Smooth muscle cell (in vitro differentiated cells): ENCODE data around the gene RNASET2. TPM values are rescaled to one million over a fixed set of nuclear protein-coding genes. Genes with fewer than 3 reads are reported as not detected.

ENCODE experiments used
- DNase-seq: peaks from one replicate; lab custom pipeline; 2025; ENCODE audit not compliant: unreplicated experiment; lab: John Stamatoyannopoulos, UW
- H2AFZ ChIP-seq: fragments of 200-600 bp; sonication (generic); 2 replicates; pipeline ENCODE4 v1.6.0; 2016; ENCODE audit warnings: antibody characterized with exemption, low read depth, mild to moderate bottlenecking
- H3F3A ChIP-seq: fragments of 200-600 bp; sonication (generic); 2 replicates; pipeline ENCODE4 v1.6.0; 2017; ENCODE audit warnings: antibody characterized with exemption, low read depth
- H3K27ac ChIP-seq: fragments of 200-600 bp; sonication (generic); 2 replicates; pipeline ENCODE4 v1.5.1; 2016; ENCODE audit warnings: low read depth, mild to moderate bottlenecking
- H3K27me3 ChIP-seq: fragments of 200-600 bp; sonication (generic); 2 replicates; pipeline ENCODE4 v1.6.1; 2016; ENCODE audit warnings: low read depth, mild to moderate bottlenecking
- H3K36me3 ChIP-seq: fragments of 200-600 bp; sonication (generic); 2 replicates; pipeline ENCODE4 v1.5.1; 2016; ENCODE audit warnings: low read depth
- H3K4me1 ChIP-seq: fragments of 200-600 bp; sonication (generic); 2 replicates; pipeline ENCODE4 v1.5.1; 2016; ENCODE audit warnings: low read depth
- H3K4me2 ChIP-seq: fragments of 200-600 bp; sonication (generic); 2 replicates; pipeline ENCODE4 v1.6.0; 2016; ENCODE audit warnings: mild to moderate bottlenecking
- H3K4me3 ChIP-seq: fragments of 200-600 bp; sonication (generic); 2 replicates; pipeline ENCODE4 v1.5.1; 2016; ENCODE audit warnings: mild to moderate bottlenecking
- H3K79me2 ChIP-seq: fragments of 200-600 bp; sonication (generic); 2 replicates; pipeline ENCODE4 v1.6.0; 2016; ENCODE audit warnings: low read depth, mild to moderate bottlenecking
- H3K9ac ChIP-seq: fragments of 200-600 bp; sonication (generic); 2 replicates; pipeline ENCODE4 v1.6.0; 2016; ENCODE audit warnings: low read depth
- H3K9me3 ChIP-seq: fragments of 200-600 bp; sonication (generic); replicated peaks from 2 replicates; pipeline ENCODE4 v1.5.1; 2016; ENCODE audit warnings: low read depth
- H4K20me1 ChIP-seq: fragments of 200-600 bp; sonication (generic); 2 replicates; pipeline ENCODE4 v1.6.0; 2016; ENCODE audit warnings: low read depth
- WGBS: methylation state at CpG from one replicate; pipeline ENCODE4 v1.1.7; 2016; ENCODE audit warnings: low lambda C conversion rate; 5-methylcytosine and 5-hydroxymethylcytosine counted together
- microRNA-seq: library from miRNA; unstranded; fragments of <30 nt; microRNA quantifications from one replicate; pipeline ENCODE4, GENCODE V29; 2016; ENCODE audit warnings: borderline number of aligned reads
- polyA plus RNA-seq: library from polyadenylated mRNA; unstranded; fragments of >200 nt; fragmentation: Nextera tagmentation; extraction: Ambion mirVana; gene quantifications from 2 replicates; pipeline ENCODE4 v1.2.1, GENCODE V29; 2016
- small RNA-seq: library from RNA; depleted of rRNA; stranded (forward); fragments of <200 nt; gene quantifications from one replicate; pipeline ENCODE3, GENCODE V24; 2014
- total RNA-seq: library from RNA; depleted of rRNA; stranded (reverse); fragments of >200 nt; gene quantifications from 2 replicates; pipeline ENCODE4 v1.2.3, GENCODE V29; 2014
- TF ChIP-seq, protein P1 (sequence below): fragments of 200-600 bp; sonication (generic); IDR thresholded peaks from 2 replicates; pipeline ENCODE4 v1.5.1; 2017; ENCODE audit warnings: borderline replicate concordance, mild to moderate bottlenecking, antibody characterized with exemption; ENCODE audit not compliant: insufficient read depth, poor library complexity, severe bottlenecking

Gene RNASET2
- total and polyA plus RNA-seq, 2 experiments from 2014 or later, result 20.6 to 29.3 TPM

- peaks cover 5% of the 10 kb centered on the region for H3K27me3 ChIP-seq
- H3K9ac ChIP-seq, result no peak overlapping the region
- H2AFZ ChIP-seq, result no peak overlapping the region
- H3K4me3 ChIP-seq, result no peak overlapping the region
- DNase-seq, result no peak
- H4K20me1 ChIP-seq, result no peaks in the 10 kb centered on the region
- H3K4me1 ChIP-seq, result no peaks in the 10 kb centered on the region
- H3K4me2 ChIP-seq, result no peak overlapping the region
- 100% methylated on average over 1 of the region's 1 CpG for WGBS
- no peak overlapping the region for H3K27ac ChIP-seq
- no peaks in the 10 kb centered on the region for H3K9me3 ChIP-seq
- no peaks in the 10 kb centered on the region for H3K36me3 ChIP-seq
- TF ChIP-seq, protein P1, sequence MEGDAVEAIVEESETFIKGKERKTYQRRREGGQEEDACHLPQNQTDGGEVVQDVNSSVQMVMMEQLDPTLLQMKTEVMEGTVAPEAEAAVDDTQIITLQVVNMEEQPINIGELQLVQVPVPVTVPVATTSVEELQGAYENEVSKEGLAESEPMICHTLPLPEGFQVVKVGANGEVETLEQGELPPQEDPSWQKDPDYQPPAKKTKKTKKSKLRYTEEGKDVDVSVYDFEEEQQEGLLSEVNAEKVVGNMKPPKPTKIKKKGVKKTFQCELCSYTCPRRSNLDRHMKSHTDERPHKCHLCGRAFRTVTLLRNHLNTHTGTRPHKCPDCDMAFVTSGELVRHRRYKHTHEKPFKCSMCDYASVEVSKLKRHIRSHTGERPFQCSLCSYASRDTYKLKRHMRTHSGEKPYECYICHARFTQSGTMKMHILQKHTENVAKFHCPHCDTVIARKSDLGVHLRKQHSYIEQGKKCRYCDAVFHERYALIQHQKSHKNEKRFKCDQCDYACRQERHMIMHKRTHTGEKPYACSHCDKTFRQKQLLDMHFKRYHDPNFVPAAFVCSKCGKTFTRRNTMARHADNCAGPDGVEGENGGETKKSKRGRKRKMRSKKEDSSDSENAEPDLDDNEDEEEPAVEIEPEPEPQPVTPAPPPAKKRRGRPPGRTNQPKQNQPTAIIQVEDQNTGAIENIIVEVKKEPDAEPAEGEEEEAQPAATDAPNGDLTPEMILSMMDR, result no peak
- no peaks in the 10 kb centered on the region for H3K79me2 ChIP-seq
- no peaks in the 10 kb centered on the region for H3F3A ChIP-seq
Measured at GRCh38 chr6:166879594-166879993, 76.8 kb downstream of the RNASET2 start.

Small RNA genes within 50 kb of the gene (microRNA-seq; reads per million reads assigned to microRNA genes)
- not detected for gene MIR3939

Small RNA genes within 50 kb of the gene (small RNA-seq; reads per million reads assigned to genes)
- gene MIR3939, result 0.13 reads per million

Other genes starting within 250 kb of the RNASET2 start
- gene CEP43, start 42.8 kb upstream of the RNASET2 start, total RNA-seq, result 16.0 and 26.0 TPM in 2 replicates
- gene CEP43, start 42.8 kb upstream of the RNASET2 start, polyA plus RNA-seq, result 9.7 and 13.2 TPM in 2 replicates
- gene CCR6, start 166.5 kb upstream of the RNASET2 start, total RNA-seq, result not detected in 2 replicates
- 0.41 TPM in 1 of 2 replicates, not detected in the other for gene CCR6, start 166.5 kb upstream of the RNASET2 start, polyA plus RNA-seq
- gene GPR31, start 201.4 kb upstream of the RNASET2 start, total RNA-seq, result not detected in 2 replicates
- not detected in 2 replicates for gene GPR31, start 201.4 kb upstream of the RNASET2 start, polyA plus RNA-seq